WTC11 (cell line): ENCODE results near the gene ACVR1. TPM values are rescaled to one million over a fixed set of nuclear protein-coding genes. Genes with fewer than 3 reads are reported as not detected.

ENCODE experiments used
- ATAC-seq: fragments of 200-7000 bp; cut with Tn5 transposase; 2 replicates; pipeline ENCODE4 v1.10.0; 2021; ENCODE audit warnings: mild to moderate bottlenecking, moderate library complexity
- CTCF ChIA-PET: fragments of 300-600 bp; sonication (Branson Sonifier 250); formaldehyde crosslinking; loops from one replicate; lab custom pipeline; 2021; ENCODE audit warnings: antibody characterized with exemption; lab: Charles Lee
- POLR2A ChIA-PET: fragments of 350-600 bp; sonication (Branson Sonifier 250); formaldehyde crosslinking; loops from one replicate; lab custom pipeline; 2021; ENCODE audit warnings: antibody characterized with exemption; lab: Charles Lee
- DNase-seq: peaks from one replicate; pipeline ENCODE4 v3.0.0; 2021; ENCODE audit warnings: low spot score
- H3K27ac Mint-ChIP-seq: 2 replicates; pipeline ENCODE4 v1.8.0; 2021; ENCODE audit warnings: mixed read lengths
- H3K27me3 Mint-ChIP-seq: 2 replicates; pipeline ENCODE4 v1.8.0; 2021; ENCODE audit warnings: low read depth, mild to moderate bottlenecking, moderate library complexity, mixed read lengths
- H3K36me3 Mint-ChIP-seq: 2 replicates; pipeline ENCODE4 v1.8.0; 2021; ENCODE audit warnings: mixed read lengths
- H3K4me1 Mint-ChIP-seq: 2 replicates; pipeline ENCODE4 v1.8.0; 2022; ENCODE audit warnings: mixed read lengths
- H3K4me3 Mint-ChIP-seq: 2 replicates; pipeline ENCODE4 v1.8.0; 2021; ENCODE audit warnings: mild to moderate bottlenecking, moderate library complexity, mixed read lengths
- H3K9me3 Mint-ChIP-seq: 2 replicates; pipeline ENCODE4 v1.8.0; 2021; ENCODE audit warnings: mixed read lengths
- ARID4B ChIP-seq: sonication (generic); formaldehyde crosslinking; IDR thresholded peaks from 2 replicates; pipeline ENCODE4 v1.8.0; 2023; ENCODE audit warnings: missing genetic modification reagents, mild to moderate bottlenecking, borderline replicate concordance
- CREB1 ChIP-seq: sonication (generic); formaldehyde crosslinking; IDR thresholded peaks from 2 replicates; pipeline ENCODE4 v1.8.0; 2023; ENCODE audit warnings: mild to moderate bottlenecking, missing genetic modification reagents
- FOXJ3 ChIP-seq: sonication (generic); formaldehyde crosslinking; IDR thresholded peaks from 2 replicates; pipeline ENCODE4 v1.9.0; 2021; ENCODE audit warnings: missing genetic modification reagents, mild to moderate bottlenecking, borderline replicate concordance
- FOXP1 ChIP-seq: sonication (generic); formaldehyde crosslinking; IDR thresholded peaks from 2 replicates; pipeline ENCODE4 v1.8.0; 2022; ENCODE audit warnings: missing genetic modification reagents, mild to moderate bottlenecking, moderate library complexity, borderline replicate concordance
- GABPB1 ChIP-seq: sonication (generic); formaldehyde crosslinking; IDR thresholded peaks from 2 replicates; pipeline ENCODE4 v1.8.1; 2023; ENCODE audit warnings: mild to moderate bottlenecking, missing genetic modification reagents
- NFYB ChIP-seq: sonication (generic); formaldehyde crosslinking; conservative IDR thresholded peaks from 2 replicates; pipeline ENCODE4 v1.8.0; 2022; ENCODE audit warnings: low read depth, missing genetic modification reagents
- NR3C1 ChIP-seq: sonication (generic); formaldehyde crosslinking; conservative IDR thresholded peaks from 2 replicates; pipeline ENCODE4 v1.8.1; 2023; ENCODE audit warnings: low read depth, mild to moderate bottlenecking, missing genetic modification reagents
- PRRX2 ChIP-seq: fragments of 250-450 bp; sonication (Bioruptor Pico); IDR thresholded peaks from 2 replicates; pipeline ENCODE4 v1.8.0; 2021; ENCODE audit warnings: mild to moderate bottlenecking
- SOX15 ChIP-seq: fragments of 250-450 bp; sonication (Bioruptor Pico); IDR thresholded peaks from 2 replicates; pipeline ENCODE4 v1.9.0; 2021; ENCODE audit warnings: mild to moderate bottlenecking
- STAT6 ChIP-seq: sonication (generic); formaldehyde crosslinking; conservative IDR thresholded peaks from 2 replicates; pipeline ENCODE4 v1.8.1; 2023; ENCODE audit warnings: mild to moderate bottlenecking, low read depth, missing genetic modification reagents, moderate library complexity
- TCF7 ChIP-seq: sonication (generic); formaldehyde crosslinking; IDR thresholded peaks from 2 replicates; pipeline ENCODE4 v1.8.0; 2022; ENCODE audit warnings: mild to moderate bottlenecking, low read depth, missing genetic modification reagents, moderate library complexity
- TP53 ChIP-seq: sonication (generic); formaldehyde crosslinking; IDR thresholded peaks from 2 replicates; pipeline ENCODE4 v1.8.1; 2023; ENCODE audit warnings: mild to moderate bottlenecking, missing genetic modification reagents
- ZBTB43 ChIP-seq: sonication (generic); formaldehyde crosslinking; IDR thresholded peaks from 2 replicates; pipeline ENCODE4 v1.8.1; 2023; ENCODE audit warnings: mild to moderate bottlenecking, missing genetic modification reagents
- ZNF317 ChIP-seq: sonication (generic); formaldehyde crosslinking; IDR thresholded peaks from 2 replicates; pipeline ENCODE4 v1.8.1; 2023; ENCODE audit warnings: low read depth, mild to moderate bottlenecking, moderate library complexity, missing genetic modification reagents, borderline replicate concordance
- ZNF532 ChIP-seq: fragments of 250-450 bp; sonication (Bioruptor Pico); IDR thresholded peaks from 2 replicates; pipeline ENCODE4 v1.9.0; 2021; ENCODE audit warnings: mild to moderate bottlenecking, borderline replicate concordance
- total RNA-seq: library from RNA; stranded (reverse); gene quantifications from 3 replicates; pipeline ENCODE4 v1.2.3, GENCODE V29; 2021
- TF ChIP-seq, protein P1 (sequence below): sonication (generic); formaldehyde crosslinking; IDR thresholded peaks from 2 replicates; pipeline ENCODE4 v1.8.1; 2022; ENCODE audit warnings: mild to moderate bottlenecking, moderate library complexity, missing genetic modification reagents
- TF ChIP-seq, protein P2 (sequence below): sonication (generic); formaldehyde crosslinking; IDR thresholded peaks from 2 replicates; pipeline ENCODE4 v1.8.1; 2022; ENCODE audit warnings: low read depth, missing genetic modification reagents, borderline replicate concordance
- TF ChIP-seq, protein P3 (sequence below): sonication (generic); formaldehyde crosslinking; conservative IDR thresholded peaks from 2 replicates; pipeline ENCODE4 v1.8.1; 2022; ENCODE audit warnings: mild to moderate bottlenecking, missing genetic modification reagents

Gene ACVR1
- total RNA-seq, 1 experiment from 2014 or later: 19.2 TPM

- Mint-ChIP-seq H3K36me3 (peaks cover 29% of the 10 kb centered on the region), H3K27ac (peak overlapping the region; percentile 40; the same call in 1 of the 2 replicates), H3K4me3 (no peak overlapping the region), H3K27me3 (no peaks in the 10 kb centered on the region), H3K4me1 (peaks cover 22% of the 10 kb centered on the region), H3K9me3 (no peaks in the 10 kb centered on the region)
- CTCF ChIA-PET: interaction anchor here (0.7 to 1.2 kb wide), 2 partner anchors 142 to 444 kb away, joined by 4 read pairs; no protein-coding TSS in a partner anchor
- no peak for TF ChIP-seq FOXP1
- no peak for TF ChIP-seq TCF7
- no peak for TF ChIP-seq ZNF532 (CRISPR knock-in tag)
- no peak for TF ChIP-seq PRRX2
- TF ChIP-seq GABPB1 (CRISPR knock-in tag): no peak
- DNase-seq (no peak), ATAC-seq (no peak)
- POLR2A ChIA-PET: no interaction called here
Measured at GRCh38 chr2:157771234-157771633, 104.9 kb downstream of the ACVR1 start.

DNA sequence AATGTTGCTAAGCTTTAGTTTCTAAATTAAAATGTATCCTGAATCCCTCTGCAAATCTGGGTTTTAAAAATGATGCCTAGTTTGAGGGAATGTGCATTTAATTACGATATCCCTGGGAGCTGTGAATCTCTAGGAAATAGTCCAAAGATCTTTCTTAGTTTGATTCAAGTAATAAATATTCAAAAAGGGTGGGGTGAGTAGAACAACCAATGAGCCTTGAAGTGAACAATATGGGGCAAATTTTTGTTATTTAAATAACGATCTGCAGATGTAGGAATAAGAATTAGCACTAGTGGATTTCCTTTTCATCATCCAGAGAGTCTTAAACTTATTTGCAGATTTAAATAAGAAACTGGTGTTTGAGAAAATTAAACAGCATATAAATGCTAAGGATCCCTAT is 106.3 kb downstream of the ACVR1 start:
- POLR2A ChIA-PET: no interaction called here
- TF ChIP-seq, protein P1, sequence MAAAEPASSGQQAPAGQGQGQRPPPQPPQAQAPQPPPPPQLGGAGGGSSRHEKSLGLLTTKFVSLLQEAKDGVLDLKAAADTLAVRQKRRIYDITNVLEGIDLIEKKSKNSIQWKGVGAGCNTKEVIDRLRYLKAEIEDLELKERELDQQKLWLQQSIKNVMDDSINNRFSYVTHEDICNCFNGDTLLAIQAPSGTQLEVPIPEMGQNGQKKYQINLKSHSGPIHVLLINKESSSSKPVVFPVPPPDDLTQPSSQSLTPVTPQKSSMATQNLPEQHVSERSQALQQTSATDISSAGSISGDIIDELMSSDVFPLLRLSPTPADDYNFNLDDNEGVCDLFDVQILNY (CRISPR knock-in tag): no peak
- TF ChIP-seq, protein P2, sequence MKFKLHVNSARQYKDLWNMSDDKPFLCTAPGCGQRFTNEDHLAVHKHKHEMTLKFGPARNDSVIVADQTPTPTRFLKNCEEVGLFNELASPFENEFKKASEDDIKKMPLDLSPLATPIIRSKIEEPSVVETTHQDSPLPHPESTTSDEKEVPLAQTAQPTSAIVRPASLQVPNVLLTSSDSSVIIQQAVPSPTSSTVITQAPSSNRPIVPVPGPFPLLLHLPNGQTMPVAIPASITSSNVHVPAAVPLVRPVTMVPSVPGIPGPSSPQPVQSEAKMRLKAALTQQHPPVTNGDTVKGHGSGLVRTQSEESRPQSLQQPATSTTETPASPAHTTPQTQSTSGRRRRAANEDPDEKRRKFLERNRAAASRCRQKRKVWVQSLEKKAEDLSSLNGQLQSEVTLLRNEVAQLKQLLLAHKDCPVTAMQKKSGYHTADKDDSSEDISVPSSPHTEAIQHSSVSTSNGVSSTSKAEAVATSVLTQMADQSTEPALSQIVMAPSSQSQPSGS (CRISPR knock-in tag): no peak
- no peak for TF ChIP-seq ZBTB43 (CRISPR knock-in tag)
- no peak for TF ChIP-seq FOXJ3
- no peak for TF ChIP-seq TCF7
- no peak for TF ChIP-seq NFYB
- TF ChIP-seq ZNF317 (CRISPR knock-in tag): no peak
- TF ChIP-seq SOX15 (CRISPR knock-in tag): no peak
- no peak for TF ChIP-seq STAT6
- TF ChIP-seq, protein P3, sequence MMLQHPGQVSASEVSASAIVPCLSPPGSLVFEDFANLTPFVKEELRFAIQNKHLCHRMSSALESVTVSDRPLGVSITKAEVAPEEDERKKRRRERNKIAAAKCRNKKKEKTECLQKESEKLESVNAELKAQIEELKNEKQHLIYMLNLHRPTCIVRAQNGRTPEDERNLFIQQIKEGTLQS: no peak
- TF ChIP-seq CREB1: no peak
- TF ChIP-seq ARID4B: no peak
- TF ChIP-seq GABPB1 (CRISPR knock-in tag): no peak
- TF ChIP-seq TP53 (CRISPR knock-in tag): no peak
- TF ChIP-seq NR3C1 (CRISPR knock-in tag): no peak

More for the DNA sequence above, 106.3 kb downstream of the ACVR1 start:
- Mint-ChIP-seq H3K27ac (no peak overlapping the region), H3K4me3 (no peak overlapping the region), H3K4me1 (peaks cover 22% of the 10 kb centered on the region), H3K27me3 (no peaks in the 10 kb centered on the region), H3K36me3 (peaks cover 36% of the 10 kb centered on the region), H3K9me3 (no peaks in the 10 kb centered on the region)
- CTCF ChIA-PET: no interaction called here
- DNase-seq (no peak), ATAC-seq (no peak)
